ENCODE results near the gene AGBL4.

DNA sequence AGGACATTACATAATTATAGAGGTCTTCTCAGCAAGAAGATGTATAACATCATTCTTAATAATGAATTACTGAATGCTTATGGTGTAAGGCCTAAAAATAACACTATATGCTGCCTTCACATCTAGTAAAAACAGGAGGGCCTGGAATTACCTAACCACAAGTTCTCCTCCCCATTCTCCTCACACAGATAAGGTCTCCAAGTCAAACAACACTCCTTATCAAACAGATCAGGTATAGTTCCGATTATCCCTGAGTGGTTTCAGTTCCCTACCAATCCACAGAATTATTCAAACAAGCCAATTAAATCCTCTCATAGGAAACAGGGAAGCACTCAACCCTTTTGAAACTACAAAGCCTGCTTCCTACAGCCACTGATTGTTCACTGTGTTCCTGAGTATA is 4.0 kb upstream of the AGBL4 start:
- TF ChIP-seq POLR2AphosphoS5 (IDR thresholded peaks at IDR 0.05; ENCODE audit: low read depth, low read length) (no peak), POLR2A (IDR thresholded peaks at IDR 0.05; ENCODE audit: low read depth, low read length) (no peak), TAF1 (IDR thresholded peaks at IDR 0.05; ENCODE audit: borderline replicate concordance, low read depth, low read length) (no peak)

All from GM12892 (cell line).